Uterus (tissue), 2 donors: ENCODE results near the gene ZIC4.

Source experiments
- POLR2A ChIP-seq, 2 donors: fragments of 450-650 bp; IDR thresholded peaks; one replicate each; pipeline ENCODE4 v1.6.1; 2016; ENCODE audit warnings: antibody characterized with exemption in 2 of 2, mild to moderate bottlenecking in 1 of 2, moderate library complexity in 1 of 2
- TF ChIP-seq, protein P1 (sequence below), 4 experiments: fragments of 200-600 bp in 2 of 4; fragments of 450-650 bp in 2 of 4; sonication (generic) in 2 of 4; IDR thresholded peaks; one replicate each; pipeline ENCODE4 v1.5.1; 2016 to 2019; ENCODE audit warnings: antibody characterized with exemption in 4 of 4, mild to moderate bottlenecking in 2 of 4, moderate library complexity in 1 of 4

DNA sequence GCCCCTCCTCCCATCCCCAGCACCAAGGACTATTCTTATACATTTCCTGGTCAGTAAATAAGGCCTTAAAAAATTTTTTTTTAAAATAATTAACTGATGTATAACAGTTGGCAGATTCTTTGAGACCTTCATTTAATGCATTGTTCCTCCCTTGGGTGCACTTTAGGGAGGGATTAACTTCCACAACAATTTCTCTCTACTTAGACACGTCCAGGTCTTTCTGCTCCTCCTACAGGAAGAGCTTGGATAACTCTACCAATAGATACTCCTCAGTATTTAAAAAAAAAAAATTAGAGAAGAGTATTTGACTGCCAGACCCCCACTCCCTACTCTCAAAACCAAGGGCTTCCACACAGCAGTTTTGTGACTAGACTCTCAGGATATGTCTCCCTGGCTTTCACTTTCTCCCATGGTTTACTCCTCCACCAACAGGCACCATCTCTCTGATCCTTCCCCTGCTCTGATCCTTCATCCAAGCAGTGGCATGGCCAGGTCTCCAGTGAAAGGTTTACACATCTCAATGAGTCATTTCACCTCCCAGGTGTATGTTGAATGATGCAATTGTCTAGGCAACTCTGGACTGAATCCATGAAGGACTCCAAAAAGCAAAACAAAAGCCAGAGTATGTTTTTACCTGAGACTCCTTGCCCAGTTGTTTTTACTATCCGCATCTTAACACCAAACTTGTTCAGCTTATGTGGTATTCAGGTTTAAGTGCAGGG lies 7.4 kb downstream of the ZIC4 start:
- TF ChIP-seq, protein P1, sequence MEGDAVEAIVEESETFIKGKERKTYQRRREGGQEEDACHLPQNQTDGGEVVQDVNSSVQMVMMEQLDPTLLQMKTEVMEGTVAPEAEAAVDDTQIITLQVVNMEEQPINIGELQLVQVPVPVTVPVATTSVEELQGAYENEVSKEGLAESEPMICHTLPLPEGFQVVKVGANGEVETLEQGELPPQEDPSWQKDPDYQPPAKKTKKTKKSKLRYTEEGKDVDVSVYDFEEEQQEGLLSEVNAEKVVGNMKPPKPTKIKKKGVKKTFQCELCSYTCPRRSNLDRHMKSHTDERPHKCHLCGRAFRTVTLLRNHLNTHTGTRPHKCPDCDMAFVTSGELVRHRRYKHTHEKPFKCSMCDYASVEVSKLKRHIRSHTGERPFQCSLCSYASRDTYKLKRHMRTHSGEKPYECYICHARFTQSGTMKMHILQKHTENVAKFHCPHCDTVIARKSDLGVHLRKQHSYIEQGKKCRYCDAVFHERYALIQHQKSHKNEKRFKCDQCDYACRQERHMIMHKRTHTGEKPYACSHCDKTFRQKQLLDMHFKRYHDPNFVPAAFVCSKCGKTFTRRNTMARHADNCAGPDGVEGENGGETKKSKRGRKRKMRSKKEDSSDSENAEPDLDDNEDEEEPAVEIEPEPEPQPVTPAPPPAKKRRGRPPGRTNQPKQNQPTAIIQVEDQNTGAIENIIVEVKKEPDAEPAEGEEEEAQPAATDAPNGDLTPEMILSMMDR (IDR thresholded peaks at IDR 0.05): no peak
- no peak for TF ChIP-seq POLR2A (IDR thresholded peaks at IDR 0.05)
